PC-9 (cell line): ENCODE results near the gene MSI2.

ENCODE experiments used
- CTCF ChIP-seq: fragments of 200-600 bp; sonication (generic); conservative IDR thresholded peaks from 2 replicates; pipeline ENCODE4 v1.6.1; 2017; ENCODE audit warnings: mixed run types, antibody characterized with exemption, mild to moderate bottlenecking, moderate library complexity
- EZH2 ChIP-seq: fragments of 200-600 bp; sonication (generic); IDR thresholded peaks from 2 replicates; pipeline ENCODE4 v1.8.0; 2017; ENCODE audit warnings: antibody characterized with exemption, low read depth

GRCh38 chr17:57436565-57436964 lies 180.2 kb downstream of the MSI2 start:
- TF ChIP-seq CTCF (no peak), EZH2 (no peak)
